Measurements from ENCODE around the gene FBXW8. TPM values are rescaled to one million over a fixed set of nuclear protein-coding genes. Genes with fewer than 3 reads are reported as not detected.

FBXW8 gene
- polyA plus RNA-seq, 4 donors = 23.3 to 27.8 (median 24.3) TPM

- DNase-seq (ENCODE audit: low read depth in 4 of 4, low spot score in 2 of 4) = peak in 1 of 4 donors; percentile 23
Observed at GRCh38 chr12:117033382-117034221, 122.9 kb downstream of the FBXW8 start.

DNA sequence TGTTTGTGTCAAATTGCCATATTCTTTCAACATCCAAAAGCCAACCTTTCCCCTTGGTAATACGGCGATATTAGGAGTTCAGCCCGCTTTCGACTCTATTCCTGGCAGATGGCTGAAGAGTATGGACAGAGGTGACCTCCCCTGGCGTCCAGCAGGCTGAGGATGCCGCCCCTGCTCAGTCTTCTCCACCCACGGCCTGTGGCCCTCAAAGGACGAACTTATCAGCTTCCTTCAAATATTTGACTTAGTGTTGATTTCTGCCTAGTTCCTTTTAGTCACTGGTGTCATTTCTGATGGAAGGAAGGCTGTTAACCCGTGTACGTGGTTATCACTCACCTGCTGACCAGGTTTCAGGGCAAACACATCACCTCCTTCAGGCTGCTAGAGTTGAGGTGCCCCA lies 123.5 kb downstream of the FBXW8 start:
- no peak for DNase-seq (ENCODE audit: low read depth in 4 of 4, low spot score in 2 of 4)

DNA sequence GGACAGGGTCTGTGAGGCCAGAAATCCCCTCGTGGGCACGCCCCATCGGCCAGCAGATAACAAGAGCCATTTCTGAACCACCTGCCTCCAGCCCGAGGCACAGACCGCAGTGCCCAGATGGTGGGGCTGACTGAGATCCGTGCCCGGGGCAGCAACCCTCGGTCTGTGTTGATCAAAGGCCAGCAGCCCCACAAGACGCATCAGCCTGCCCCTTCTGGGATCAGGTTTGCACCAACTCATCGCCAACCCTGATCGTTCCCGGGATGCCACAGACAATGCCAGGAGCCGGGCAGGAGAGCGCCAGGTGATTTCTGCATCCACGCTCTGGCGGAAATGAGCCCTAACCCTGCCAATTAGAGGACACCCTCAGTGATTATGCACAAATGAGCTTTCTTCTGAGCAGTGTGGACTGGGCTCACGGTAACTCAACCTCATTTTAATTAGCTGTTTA lies 124.0 kb downstream of the FBXW8 start:
- DNase-seq (ENCODE audit: low read depth in 4 of 4, low spot score in 2 of 4) = no peak

GRCh38 chr12:117035287-117035686 lies 124.5 kb downstream of the FBXW8 start:
- DNase-seq (ENCODE audit: low read depth in 4 of 4, low spot score in 2 of 4) = no peak

GRCh38 chr12:117036046-117036445 lies 125.3 kb downstream of the FBXW8 start:
- DNase-seq (ENCODE audit: low read depth in 4 of 4, low spot score in 2 of 4) = no peak

GRCh38 chr12:117036547-117036946 lies 125.8 kb downstream of the FBXW8 start:
- DNase-seq (ENCODE audit: low read depth in 4 of 4, low spot score in 2 of 4) = no peak

GRCh38 chr12:117037289-117038022 lies 126.7 kb downstream of the FBXW8 start:
- DNase-seq (ENCODE audit: low read depth in 4 of 4, low spot score in 2 of 4) = peak in 1 of 4 donors; percentile 24

DNA sequence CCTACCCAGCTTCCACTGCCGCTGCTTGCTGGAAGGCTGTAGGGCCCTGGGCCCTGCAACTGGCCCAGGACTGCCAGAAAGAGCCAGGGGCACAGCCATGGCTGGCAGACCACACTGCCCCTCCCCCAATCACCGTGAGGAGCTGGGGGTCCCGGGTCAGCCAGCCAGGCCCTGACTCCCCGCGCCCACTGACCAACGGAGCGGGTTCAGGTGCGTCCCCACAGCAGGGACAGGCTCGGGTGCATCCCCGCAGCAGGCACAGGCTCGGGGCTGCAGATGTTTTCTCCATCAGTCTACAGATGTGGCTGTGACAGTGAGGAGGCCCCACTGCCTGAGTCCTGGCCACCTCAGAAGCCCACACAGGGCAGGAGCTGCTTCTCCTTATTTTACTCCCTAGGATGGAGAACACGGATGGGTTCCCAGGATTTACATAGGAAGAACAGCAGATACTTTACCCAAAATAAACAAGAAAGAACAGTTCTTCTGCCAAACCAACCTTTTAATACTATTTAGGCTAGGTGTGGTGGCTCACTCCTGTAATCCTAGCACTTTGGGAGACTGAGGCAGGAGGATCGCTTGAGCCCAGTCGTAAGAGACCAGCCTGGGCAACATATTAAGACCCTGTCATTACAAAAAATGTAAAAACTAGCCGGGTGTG lies 127.4 kb downstream of the FBXW8 start:
- DNase-seq (ENCODE audit: low read depth in 4 of 4, low spot score in 2 of 4) = no peak

- DNase-seq (ENCODE audit: low read depth in 4 of 4, low spot score in 2 of 4) = no peak
Observed at GRCh38 chr12:117038919-117039318, 128.2 kb downstream of the FBXW8 start.

- no peak for DNase-seq (ENCODE audit: low read depth in 4 of 4, low spot score in 2 of 4)
Observed at GRCh38 chr12:117039891-117040309, 129.2 kb downstream of the FBXW8 start.

DNA sequence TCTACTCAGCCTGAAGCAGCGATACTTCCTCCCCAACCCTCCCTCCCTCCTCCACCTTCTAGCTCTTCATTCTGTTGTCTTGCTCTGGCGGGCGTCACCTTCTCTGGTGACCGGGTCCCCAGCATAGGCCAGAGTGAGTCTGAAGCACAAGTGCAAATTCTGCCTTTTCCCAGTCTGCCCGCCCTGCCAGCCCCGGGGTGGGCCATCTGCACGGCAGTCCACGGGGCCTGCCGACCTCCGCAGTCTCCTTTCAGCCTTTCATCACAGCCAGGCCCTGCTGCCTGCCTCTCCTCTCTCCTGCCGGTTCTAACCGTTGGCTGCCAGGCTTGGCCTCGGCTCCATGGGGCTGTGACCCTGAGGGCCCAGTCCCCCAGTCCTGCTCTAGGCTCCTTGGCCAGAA lies 129.7 kb downstream of the FBXW8 start:
- DNase-seq (ENCODE audit: low read depth in 4 of 4, low spot score in 2 of 4) = no peak

- DNase-seq (ENCODE audit: low read depth in 4 of 4, low spot score in 2 of 4) = no peak
Observed at GRCh38 chr12:117041798-117042170, 131.0 kb downstream of the FBXW8 start.

DNA sequence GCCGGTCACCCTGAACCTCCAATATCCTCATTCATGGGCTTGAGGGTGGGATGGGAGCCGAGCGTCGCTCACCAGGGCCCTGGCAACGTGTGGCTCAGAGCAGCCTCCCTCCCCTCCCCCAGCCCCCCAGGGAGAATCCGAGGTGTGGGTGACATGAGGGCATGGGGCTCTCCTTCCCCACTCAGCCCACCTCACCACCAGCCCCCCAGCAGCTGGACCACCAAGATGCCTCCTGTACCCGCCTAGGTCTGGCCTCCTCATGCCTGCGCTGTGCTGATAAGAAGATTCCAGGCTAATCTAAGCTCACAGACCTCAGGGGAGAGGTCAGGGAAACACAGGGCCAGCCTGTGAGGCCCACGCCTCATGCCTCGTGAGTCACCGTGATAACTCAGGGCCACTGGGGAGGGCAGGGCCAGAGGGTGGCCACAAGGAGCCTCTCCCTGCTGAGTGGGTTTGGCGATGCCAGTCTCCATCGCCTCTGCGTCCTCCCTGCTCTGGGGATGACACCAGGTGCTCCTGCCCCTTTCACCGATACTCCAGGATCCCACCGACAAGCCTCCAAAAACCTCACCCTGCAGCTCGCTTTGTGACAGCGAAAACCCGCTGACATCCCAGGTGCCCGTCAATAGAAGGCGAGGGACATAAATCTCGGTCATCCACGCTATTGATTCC lies 131.6 kb downstream of the FBXW8 start:
- DNase-seq (ENCODE audit: low read depth in 4 of 4, low spot score in 2 of 4) = no peak

GRCh38 chr12:117042862-117043261 lies 132.1 kb downstream of the FBXW8 start:
- no peak for DNase-seq (ENCODE audit: low read depth in 4 of 4, low spot score in 2 of 4)

- DNase-seq (ENCODE audit: low read depth in 4 of 4, low spot score in 2 of 4) = no peak
Observed at GRCh38 chr12:117044311-117044710, 133.6 kb downstream of the FBXW8 start.

GRCh38 chr12:117044790-117045159 lies 134.0 kb downstream of the FBXW8 start:
- DNase-seq (ENCODE audit: low read depth in 4 of 4, low spot score in 2 of 4) = no peak

GRCh38 chr12:117045160-117046010 lies 134.6 kb downstream of the FBXW8 start:
- peak in 1 of 4 donors; percentile 16 for DNase-seq (ENCODE audit: low read depth in 4 of 4, low spot score in 2 of 4)

DNA sequence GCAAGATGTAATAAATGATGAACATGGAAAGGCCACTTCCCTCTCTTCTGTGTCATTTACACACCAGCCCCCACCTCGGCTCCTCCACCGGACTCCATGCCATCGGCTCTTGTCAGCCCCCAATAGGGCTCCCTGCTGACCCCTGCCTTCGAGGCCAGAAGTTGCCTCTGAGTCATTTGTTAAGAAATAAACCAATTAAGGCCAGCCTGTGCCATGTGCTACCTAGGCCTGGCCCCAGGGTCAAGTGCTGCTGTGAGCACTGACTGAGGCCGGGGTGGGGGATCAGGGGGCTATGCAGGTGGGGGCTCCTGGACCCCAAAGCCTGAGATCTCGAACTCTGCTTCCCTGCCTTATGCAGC lies 135.2 kb downstream of the FBXW8 start:
- DNase-seq (ENCODE audit: low read depth in 4 of 4, low spot score in 2 of 4) = no peak

DNA sequence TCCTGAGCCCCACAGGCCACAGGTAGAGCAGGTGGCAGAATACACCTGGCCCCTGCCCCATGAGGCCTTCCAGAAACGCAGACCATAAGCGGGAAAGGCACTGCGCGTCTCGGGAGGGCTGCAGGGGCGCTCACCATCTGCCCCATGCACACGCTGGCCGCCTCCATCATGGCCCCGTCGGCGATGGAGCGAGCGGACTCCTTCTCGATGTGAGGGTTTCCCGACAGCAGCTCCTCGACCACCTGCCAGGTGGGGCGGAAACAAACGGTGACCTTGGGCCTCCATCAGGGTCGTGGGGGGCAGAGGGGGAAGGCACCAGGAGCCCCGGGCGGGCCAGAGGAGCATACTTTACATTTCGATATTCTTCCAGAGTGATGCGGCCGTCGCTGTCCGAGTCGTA lies 135.7 kb downstream of the FBXW8 start:
- DNase-seq (ENCODE audit: low read depth in 4 of 4, low spot score in 2 of 4) = no peak
